HG03025 (cell line): ENCODE results near the gene GFOD2.

ENCODE experiments used
- ATAC-seq: cut with Tn5 transposase; IDR thresholded peaks from one replicate; pipeline ENCODE4 v1.9.1; 2021; ENCODE audit warnings: mild to moderate bottlenecking, moderate library complexity; ENCODE audit not compliant: unreplicated experiment, low FRiP score

GFOD2 gene

GRCh38 chr16:67660564-67661028, 58.5 kb downstream of the GFOD2 start, which contains the start of gene PARD6A:
Gene PARD6A (plus strand): TSS chr16:67660960. CDS start chr16:67661039, 79 bp downstream.
- ATAC-seq: peak; percentile 66

GRCh38 chr16:67659675-67660563, 59.2 kb downstream of the GFOD2 start, which contains the start of gene ACD:
Gene ACD (minus strand): TSS chr16:67660260. CDS start chr16:67660220, 40 bp downstream.
- peak; percentile 54 for ATAC-seq

- no peak for ATAC-seq
These were observed 60.1 kb downstream of the GFOD2 start for GRCh38 chr16:67658849-67659674.

GRCh38 chr16:67657751-67658518, 61.2 kb downstream of the GFOD2 start:
- no peak for ATAC-seq

- ATAC-seq: no peak
These were observed 62.0 kb downstream of the GFOD2 start for GRCh38 chr16:67657017-67657608.

GRCh38 chr16:67656344-67657016, 62.6 kb downstream of the GFOD2 start:
- ATAC-seq: no peak

GRCh38 chr16:67655363-67655762, 63.8 kb downstream of the GFOD2 start:
- no peak for ATAC-seq

- no peak for ATAC-seq
These were observed 64.7 kb downstream of the GFOD2 start for GRCh38 chr16:67654403-67654911.

GRCh38 chr16:67653789-67654402, 65.2 kb downstream of the GFOD2 start:
- ATAC-seq: no peak

GRCh38 chr16:67653128-67653788, 65.9 kb downstream of the GFOD2 start:
- no peak for ATAC-seq

GRCh38 chr16:67652578-67653127, 66.5 kb downstream of the GFOD2 start:
- no peak for ATAC-seq

- no peak for ATAC-seq
These were observed 67.3 kb downstream of the GFOD2 start for GRCh38 chr16:67651847-67652246.

- no peak for ATAC-seq
These were observed 68.1 kb downstream of the GFOD2 start for GRCh38 chr16:67651039-67651438.

- no peak for ATAC-seq
These were observed 69.1 kb downstream of the GFOD2 start for GRCh38 chr16:67650023-67650422.

GRCh38 chr16:67649494-67649931, 69.6 kb downstream of the GFOD2 start:
- no peak for ATAC-seq

- no peak for ATAC-seq
These were observed 70.2 kb downstream of the GFOD2 start for GRCh38 chr16:67648764-67649407.

- ATAC-seq: no peak
These were observed 70.9 kb downstream of the GFOD2 start for GRCh38 chr16:67648088-67648763.
